ENCODE results near the gene BICDL1. TPM values are rescaled to one million over a fixed set of nuclear protein-coding genes. Genes with fewer than 3 reads are reported as not detected.

The BICDL1 gene
- polyA plus RNA-seq, 1 of the 3 experiments (the other 2 are of a cell fraction) = 0.35 TPM

- no peak overlapping the region for H3K9ac ChIP-seq
- POLR2A ChIA-PET = no interaction called here
- CTCF ChIA-PET = interaction anchor here (0.7 to 1.5 kb wide), 2 partner anchors 10 to 17 kb away, joined by 3 to 4 read pairs; no protein-coding TSS in a partner anchor
These were observed 30.2 kb downstream of the BICDL1 start for GRCh38 chr12:120019197-120019596.

GRCh38 chr12:120019938-120020337 lies 30.9 kb downstream of the BICDL1 start:
- H3K36me3 ChIP-seq (replicated peaks in 1 of 2; ENCODE audit: control insufficient read depth in 1 of 2, insufficient read depth in 2 of 2, low read length in 1 of 2) = no peaks in the 10 kb centered on the region
- no peaks in the 10 kb centered on the region for H3K4me1 ChIP-seq (ENCODE audit: control insufficient read depth in 1 of 2, insufficient read depth in 2 of 2, low read depth in 1 of 2, low read length in 1 of 2)
- H3K79me2 ChIP-seq (ENCODE audit: insufficient read depth) = no peaks in the 10 kb centered on the region
- no peak overlapping the region for H3K9ac ChIP-seq
- no peak overlapping the region for H3K27ac ChIP-seq (ENCODE audit: low read depth in 2 of 2, low read length in 1 of 2)
- DNase-seq = no peak
- H3K9me2 ChIP-seq = no peaks in the 10 kb centered on the region
- WGBS (ENCODE audit: low lambda C conversion rate) = 69% methylated on average over 5 of the region's 5 CpGs
- ChIA-PET POLR2A (no interaction called here), CTCF (interaction anchor here (1.5 kb wide), 1 partner anchor 10 kb away, joined by 4 read pairs; no protein-coding TSS in a partner anchor)
- no peak overlapping the region for H3K4me3 ChIP-seq (ENCODE audit: low read depth in 2 of 2, low read length in 1 of 2)
- H3K9me3 ChIP-seq = no peaks in the 10 kb centered on the region
- no peaks in the 10 kb centered on the region for H3F3A ChIP-seq (replicated peaks; ENCODE audit: insufficient read depth)
- H3K4me2 ChIP-seq = no peak overlapping the region
- no peaks in the 10 kb centered on the region for H4K20me1 ChIP-seq (ENCODE audit: insufficient read depth)
- H3K27me3 ChIP-seq (ENCODE audit: insufficient read depth) = no peaks in the 10 kb centered on the region
- H2AFZ ChIP-seq (ENCODE audit: low read depth) = no peak overlapping the region
- TF ChIP-seq SIN3A (IDR thresholded peaks at IDR 0.05; ENCODE audit: borderline replicate concordance, low read depth, low read length) (no peak), CTCF (IDR thresholded peaks at IDR 0.05) (no peak), RAD21 (IDR thresholded peaks at IDR 0.05; ENCODE audit: low read length) (no peak), CHD2 (IDR thresholded peaks at IDR 0.05; ENCODE audit: low read length, partially characterized antibody) (no peak), TCF12 (IDR thresholded peaks at IDR 0.05) (no peak), RXRA (IDR thresholded peaks at IDR 0.05; ENCODE audit: borderline replicate concordance, low read depth) (no peak), JUND (IDR thresholded peaks at IDR 0.05) (no peak), NFIC (IDR thresholded peaks at IDR 0.05; ENCODE audit: borderline replicate concordance) (no peak), ZBTB33 (IDR thresholded peaks at IDR 0.05; ENCODE audit: borderline replicate concordance, low read depth) (no peak), MEF2A (IDR thresholded peaks at IDR 0.05; ENCODE audit: borderline replicate concordance, low read depth) (no peak), USF2 (IDR thresholded peaks at IDR 0.05; ENCODE audit: borderline replicate concordance, low read depth, low read length) (no peak), GATA2 (CRISPR knock-in tag; IDR thresholded peaks at IDR 0.05) (no peak), TAF1 (IDR thresholded peaks at IDR 0.05; ENCODE audit: borderline replicate concordance, low read depth, low read length) (no peak), REST (IDR thresholded peaks at IDR 0.05; ENCODE audit: low read depth, low read length) (no peak)

More at GRCh38 chr12:120019197-120019596, 30.2 kb downstream of the BICDL1 start:
- H3K4me3 ChIP-seq (ENCODE audit: low read depth in 2 of 2, low read length in 1 of 2) = no peak overlapping the region
- TF ChIP-seq PBX3 (IDR thresholded peaks at IDR 0.05) (no peak), EZH2phosphoT487 (IDR thresholded peaks at IDR 0.05; ENCODE audit: borderline replicate concordance, low read depth) (no peak), RAD21 (IDR thresholded peaks at IDR 0.05; ENCODE audit: low read length) (no peak), SIN3A (IDR thresholded peaks at IDR 0.05; ENCODE audit: borderline replicate concordance, low read depth, low read length) (no peak), FOXM1 (IDR thresholded peaks at IDR 0.05; ENCODE audit: low read depth) (no peak), RCOR1 (IDR thresholded peaks at IDR 0.05; ENCODE audit: low read length) (no peak), RXRA (IDR thresholded peaks at IDR 0.05; ENCODE audit: borderline replicate concordance, low read depth) (no peak)
- DNase-seq = no peak
- no peaks in the 10 kb centered on the region for H4K20me1 ChIP-seq (ENCODE audit: insufficient read depth)
- no peaks in the 10 kb centered on the region for H3K36me3 ChIP-seq (replicated peaks in 1 of 2; ENCODE audit: control insufficient read depth in 1 of 2, insufficient read depth in 2 of 2, low read length in 1 of 2)
- no peaks in the 10 kb centered on the region for H3K79me2 ChIP-seq (ENCODE audit: insufficient read depth)
- no peaks in the 10 kb centered on the region for H3F3A ChIP-seq (replicated peaks; ENCODE audit: insufficient read depth)
- H3K9me2 ChIP-seq = no peaks in the 10 kb centered on the region
- H3K27ac ChIP-seq (ENCODE audit: low read depth in 2 of 2, low read length in 1 of 2) = no peak overlapping the region
- no peaks in the 10 kb centered on the region for H3K9me3 ChIP-seq
- H2AFZ ChIP-seq (ENCODE audit: low read depth) = no peak overlapping the region
- no peaks in the 10 kb centered on the region for H3K4me1 ChIP-seq (ENCODE audit: control insufficient read depth in 1 of 2, insufficient read depth in 2 of 2, low read depth in 1 of 2, low read length in 1 of 2)
- no peaks in the 10 kb centered on the region for H3K27me3 ChIP-seq (ENCODE audit: insufficient read depth)
- H3K4me2 ChIP-seq = no peak overlapping the region
